Calu3 (cell line): ENCODE measurements around the gene MAP2K2. TPM values are rescaled to one million over a fixed set of nuclear protein-coding genes. Genes with fewer than 3 reads are reported as not detected.

Experiments used
- Bru-seq: library from RNA; stranded (reverse); fragments of 400-500 nt; gene quantifications from one replicate; lab custom pipeline; 2021; lab: Mats Ljungman, UMichigan
- BruChase-seq, 2 experiments: library from RNA; stranded (reverse); fragments of 400-500 nt; gene quantifications; one replicate each; lab custom pipeline; 2021; lab: Mats Ljungman, UMichigan
- BruUV-seq: library from RNA; stranded (reverse); fragments of 400-500 nt; replicated peaks from 2 replicates; lab custom pipeline; 2021; lab: Mats Ljungman, UMichigan
- CTCF ChIA-PET: fragments of 300-600 bp; sonication (Branson Sonifier 250); formaldehyde crosslinking; loops from one replicate; lab custom pipeline; 2022; ENCODE audit warnings: antibody characterized with exemption; lab: Charles Lee
- DNase-seq: peaks from one replicate; pipeline ENCODE4 v3.0.0; 2022
- H3K27ac Mint-ChIP-seq: one replicate; pipeline ENCODE4 v1.8.0; 2022; ENCODE audit warnings: mixed read lengths; ENCODE audit not compliant: unreplicated experiment
- H3K27me3 Mint-ChIP-seq: one replicate; pipeline ENCODE4 v1.8.0; 2022; ENCODE audit warnings: mixed read lengths; ENCODE audit not compliant: unreplicated experiment
- H3K36me3 Mint-ChIP-seq: one replicate; pipeline ENCODE4 v1.8.0; 2022; ENCODE audit warnings: mild to moderate bottlenecking, moderate library complexity, mixed read lengths; ENCODE audit not compliant: insufficient read depth, unreplicated experiment
- H3K4me1 Mint-ChIP-seq: one replicate; pipeline ENCODE4 v1.8.0; 2022; ENCODE audit warnings: mild to moderate bottlenecking, low read depth, mixed read lengths; ENCODE audit not compliant: unreplicated experiment
- H3K4me3 Mint-ChIP-seq: one replicate; pipeline ENCODE4 v1.8.0; 2022; ENCODE audit warnings: mild to moderate bottlenecking, low read depth, moderate library complexity, mixed read lengths; ENCODE audit not compliant: unreplicated experiment
- H3K9me3 Mint-ChIP-seq: one replicate; pipeline ENCODE4 v1.8.0; 2022; ENCODE audit warnings: low read depth, mixed read lengths; ENCODE audit not compliant: unreplicated experiment
- intact Hi-C: fragments of 100-400 bp; cut with micrococcal nuclease; formaldehyde crosslinking; loops from one replicate; pipeline ENCODE4 v1.10.0; 2022; ENCODE audit not compliant: unreplicated experiment
- long read RNA-seq: library from polyadenylated mRNA; stranded (forward); transcript quantifications from one replicate; pipeline ENCODE4 v2.0.0, GENCODE V29; 2022
- total RNA-seq: library from RNA; stranded (reverse); gene quantifications from 2 replicates; pipeline ENCODE4 v1.2.3, GENCODE V29; 2022
- TF ChIP-seq, protein P1 (sequence below): fragments of 200-600 bp; IDR thresholded peaks from one replicate; pipeline ENCODE4 v1.8.0; 2022; ENCODE audit warnings: antibody characterized with exemption; ENCODE audit not compliant: unreplicated experiment

Gene MAP2K2
- 113 and 114 TPM in 2 replicates for total RNA-seq
- Bru-seq, nascent RNA = percentile 59 among the genes with signal in this experiment
- percentile 74 among the genes with signal in this experiment for BruChase-seq, experiment 1, labeled RNA remaining after a 6-hour chase
- percentile 70 among the genes with signal in this experiment for BruChase-seq, experiment 2, labeled RNA remaining after a 2-hour chase
- long read RNA-seq, transcript MAP2K2-201 (11 exons, 1,734 nt) = major isoform, 159 of 192 reads
- long read RNA-seq, partial matches to known transcripts = 12 of 192 reads
- long read RNA-seq, other reads (novel, unspliced or antisense) = 21 of 192 reads

DNA sequence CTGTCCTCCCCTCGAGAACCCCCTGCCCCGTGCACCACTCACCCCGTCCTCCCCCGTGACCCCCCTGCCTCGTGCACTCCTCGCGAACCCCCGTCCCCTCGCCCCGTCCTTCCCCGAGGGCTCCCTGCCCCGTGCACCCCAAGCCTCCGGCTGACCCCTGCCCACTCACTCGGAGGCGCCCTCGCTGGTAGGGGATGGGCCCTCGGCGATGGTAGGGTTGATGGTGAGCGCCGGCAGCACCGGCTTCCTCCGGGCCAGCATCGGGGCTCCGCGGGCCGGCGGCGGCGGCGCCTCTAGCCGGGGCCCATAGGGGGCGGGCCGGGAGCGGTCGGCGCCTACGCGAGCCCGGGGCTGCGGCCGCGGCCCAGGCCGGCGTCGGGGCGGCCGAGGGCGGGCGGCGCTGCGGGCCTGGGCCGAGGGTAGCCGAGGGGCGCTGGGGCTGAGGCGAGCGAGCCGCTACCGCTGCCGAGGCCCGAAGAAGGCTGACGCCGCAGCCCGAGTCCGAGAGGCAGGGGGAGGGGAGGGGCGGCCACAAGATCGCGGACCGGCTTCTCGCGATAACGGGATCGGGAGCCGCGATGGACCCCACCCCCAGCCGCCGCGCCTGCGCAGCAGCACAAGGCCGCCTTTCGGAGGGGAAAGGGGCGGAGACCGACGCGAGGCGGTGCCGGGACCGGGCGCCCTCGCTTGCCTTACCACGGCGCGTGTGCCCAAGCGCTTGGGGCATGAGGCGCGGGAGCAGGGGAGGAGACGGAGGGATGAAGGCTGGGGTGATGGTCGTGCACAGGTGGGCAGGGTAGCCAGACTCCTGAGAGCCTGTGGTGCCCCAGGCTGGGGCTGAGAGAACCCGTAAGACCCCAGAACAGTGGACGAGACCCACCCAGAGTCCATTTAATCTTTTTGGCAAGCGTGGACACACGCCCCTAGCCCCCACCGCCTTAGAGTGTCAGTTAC, at the start of gene MAP2K2:
MAP2K2 (minus strand) TSS at position 508 of the 954 bp plus-strand sequence; CDS start at position 261, 247 bp downstream.
- peak; percentile 93 for DNase-seq
- H3K27ac Mint-ChIP-seq = peak within 1 kb of the TSS; percentile 92

DNA sequence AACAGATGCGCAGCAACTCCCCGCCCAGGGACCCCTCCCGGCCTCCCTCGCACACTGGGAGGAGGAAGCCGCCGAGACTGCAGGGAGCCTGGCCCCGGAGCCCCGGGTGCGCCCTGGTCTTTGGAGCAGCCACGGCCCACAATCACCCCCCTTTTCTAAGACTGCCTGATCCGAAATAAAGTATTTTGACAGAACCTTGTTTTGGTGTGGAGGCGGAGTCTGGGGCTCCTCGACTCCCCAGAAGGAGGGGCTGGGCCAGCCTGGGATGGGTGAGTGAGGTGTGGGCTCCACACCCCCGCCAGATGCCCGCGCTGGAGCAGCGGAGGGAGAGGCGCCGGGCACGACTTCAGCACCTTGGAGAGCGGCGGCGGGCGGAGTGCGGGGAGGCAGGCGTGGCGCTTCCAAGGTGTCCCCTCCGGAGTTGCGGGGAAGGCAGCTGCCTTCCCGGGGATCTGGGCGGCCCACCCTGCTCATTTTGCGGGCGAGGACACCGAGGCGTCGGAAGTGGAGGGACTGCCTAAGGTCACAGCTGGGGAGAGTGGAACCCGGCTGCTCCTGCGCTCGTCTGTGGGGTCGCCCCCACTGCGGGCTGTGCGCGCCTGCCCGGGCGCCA, 49.0 kb upstream of the MAP2K2 start:
- Mint-ChIP-seq H3K9me3 (no peaks in the 10 kb centered on the region), H3K4me1 (no peaks in the 10 kb centered on the region), H3K36me3 (peaks cover 5% of the 10 kb centered on the region), H3K27ac (no peak overlapping the region), H3K27me3 (peaks cover 50% of the 10 kb centered on the region), H3K4me3 (no peak overlapping the region)
- BruUV-seq = no TSS peak
- CTCF ChIA-PET = no interaction called here
- TF ChIP-seq, protein P1, sequence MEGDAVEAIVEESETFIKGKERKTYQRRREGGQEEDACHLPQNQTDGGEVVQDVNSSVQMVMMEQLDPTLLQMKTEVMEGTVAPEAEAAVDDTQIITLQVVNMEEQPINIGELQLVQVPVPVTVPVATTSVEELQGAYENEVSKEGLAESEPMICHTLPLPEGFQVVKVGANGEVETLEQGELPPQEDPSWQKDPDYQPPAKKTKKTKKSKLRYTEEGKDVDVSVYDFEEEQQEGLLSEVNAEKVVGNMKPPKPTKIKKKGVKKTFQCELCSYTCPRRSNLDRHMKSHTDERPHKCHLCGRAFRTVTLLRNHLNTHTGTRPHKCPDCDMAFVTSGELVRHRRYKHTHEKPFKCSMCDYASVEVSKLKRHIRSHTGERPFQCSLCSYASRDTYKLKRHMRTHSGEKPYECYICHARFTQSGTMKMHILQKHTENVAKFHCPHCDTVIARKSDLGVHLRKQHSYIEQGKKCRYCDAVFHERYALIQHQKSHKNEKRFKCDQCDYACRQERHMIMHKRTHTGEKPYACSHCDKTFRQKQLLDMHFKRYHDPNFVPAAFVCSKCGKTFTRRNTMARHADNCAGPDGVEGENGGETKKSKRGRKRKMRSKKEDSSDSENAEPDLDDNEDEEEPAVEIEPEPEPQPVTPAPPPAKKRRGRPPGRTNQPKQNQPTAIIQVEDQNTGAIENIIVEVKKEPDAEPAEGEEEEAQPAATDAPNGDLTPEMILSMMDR = no peak
- peak; percentile 71 for DNase-seq
- intact Hi-C loops = no loop called here

More for the DNA sequence above, at the start of gene MAP2K2:
- Mint-ChIP-seq H3K9me3 (no peaks in the 10 kb centered on the region), H3K4me3 (peak within 1 kb of the TSS; percentile 91), H3K36me3 (peaks cover 15% of the 10 kb centered on the region), H3K4me1 (peaks cover 21% of the 10 kb centered on the region), H3K27me3 (no peaks in the 10 kb centered on the region)
- BruUV-seq = no TSS peak
- CTCF ChIA-PET = no interaction called here
- intact Hi-C loops = no loop called here
- TF ChIP-seq, protein P1 = no peak

DNA sequence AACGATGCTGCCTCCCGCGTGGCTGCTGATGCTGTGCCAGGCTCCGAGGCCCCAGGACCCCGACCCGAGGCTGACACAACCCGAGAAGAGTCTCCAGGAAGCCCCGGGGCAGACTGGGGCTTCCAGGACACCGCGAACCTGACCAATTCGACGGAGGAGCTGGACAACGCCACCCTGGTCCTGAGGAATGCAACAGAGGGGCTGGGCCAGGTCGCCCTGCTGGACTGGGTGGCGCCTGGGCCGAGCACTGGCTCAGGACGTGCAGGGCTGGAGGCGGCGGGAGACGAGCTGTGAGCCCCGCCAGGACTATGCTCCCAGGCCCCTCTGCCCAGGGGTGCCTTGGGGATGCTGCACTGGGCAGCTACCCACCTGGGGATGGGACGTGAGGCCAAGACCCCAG, 47.8 kb upstream of the MAP2K2 start:
- CTCF ChIA-PET = interaction anchor here (0.6 kb wide), 1 partner anchor 26 kb away, joined by 3 read pairs; no protein-coding TSS in a partner anchor
- Mint-ChIP-seq H3K27ac (peak overlapping the region; percentile 25), H3K36me3 (peaks cover 5% of the 10 kb centered on the region), H3K4me1 (no peaks in the 10 kb centered on the region), H3K27me3 (peaks cover 63% of the 10 kb centered on the region), H3K9me3 (no peaks in the 10 kb centered on the region), H3K4me3 (no peak overlapping the region)
- DNase-seq = no peak
- BruUV-seq = no TSS peak
- intact Hi-C loops = no loop called here
- TF ChIP-seq, protein P1 = no peak

GRCh38 chr19:4164262-4164661, 40.3 kb upstream of the MAP2K2 start:
- no peaks in the 10 kb centered on the region for H3K36me3 Mint-ChIP-seq
- TF ChIP-seq, protein P1 = no peak
- intact Hi-C loops = no loop called here
- H3K4me1 Mint-ChIP-seq = no peaks in the 10 kb centered on the region
- no peak for DNase-seq
- BruUV-seq = no TSS peak
- no peaks in the 10 kb centered on the region for H3K9me3 Mint-ChIP-seq
- CTCF ChIA-PET = interaction anchor here (1.0 kb wide), 1 partner anchor 24 kb away, joined by 4 read pairs; no protein-coding TSS in a partner anchor
- peaks cover 28% of the 10 kb centered on the region for H3K27me3 Mint-ChIP-seq
- no peak overlapping the region for H3K4me3 Mint-ChIP-seq
- H3K27ac Mint-ChIP-seq = no peak overlapping the region
